ENCODE measurements around the gene FIGNL2.
"Not testable (repeated sequence)": the region's sequence is repeated elsewhere in the genome, so short reads cannot be mapped to it uniquely, and the experiment has no call there.

FIGNL2 gene

DNA sequence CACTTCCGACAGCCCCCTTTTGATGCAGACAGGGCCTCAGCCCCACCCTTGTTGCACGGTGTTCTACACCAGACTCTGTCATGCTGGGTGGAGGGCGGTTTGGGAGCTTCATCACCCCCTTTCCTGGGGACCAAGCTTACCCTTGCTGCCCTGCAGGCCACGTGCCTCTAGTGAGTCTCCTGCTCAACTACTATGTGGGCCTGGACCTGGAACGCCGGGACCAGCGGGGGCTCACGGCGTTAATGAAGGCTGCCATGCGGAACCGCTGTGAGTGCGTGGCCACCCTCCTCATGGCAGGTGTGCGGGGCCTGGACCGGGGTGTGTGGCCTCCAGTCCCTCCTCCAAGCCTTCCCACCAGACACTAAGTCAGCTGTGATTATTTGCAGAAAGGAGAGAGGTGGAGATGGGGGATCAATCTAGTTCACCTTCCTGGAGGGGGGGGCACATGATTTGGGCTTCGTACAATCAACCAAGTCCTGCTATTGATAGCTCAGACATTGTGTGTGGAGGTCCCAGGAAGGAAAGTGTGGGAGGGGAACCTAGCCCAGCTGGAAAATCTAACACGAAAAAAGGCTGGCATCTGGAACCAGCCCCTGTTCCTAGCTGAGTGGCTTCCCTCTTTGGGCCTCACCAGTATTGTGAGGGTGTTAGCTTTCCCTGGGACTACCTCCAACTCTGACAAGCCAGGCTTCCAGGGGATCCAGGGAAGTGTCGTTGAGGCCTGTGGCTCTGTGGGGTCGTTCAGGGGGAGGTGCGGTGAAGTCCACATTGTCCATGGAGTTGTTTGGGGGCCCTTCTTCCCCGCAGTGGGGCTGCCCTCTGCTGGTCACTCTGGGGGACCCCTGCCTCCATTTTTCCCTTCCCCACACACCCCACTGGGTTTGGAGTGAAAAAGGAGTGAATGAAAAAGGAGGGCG lies 41.0 kb upstream of the FIGNL2 start:
- H3K9me3 ChIP-seq = peaks cover 10% of the 10 kb centered on the region
- TF ChIP-seq Cebpa-rat (IDR thresholded peaks at IDR 0.05) = no peak
- 0 out of 2 replicates have a peak overlapping the region, but pooled peaks have one; percentile 20 for H3K27ac ChIP-seq
- H3K9ac ChIP-seq = no peak overlapping the region
- no peaks in the 10 kb centered on the region for H3K27me3 ChIP-seq
- H4K20me1 ChIP-seq = no peaks in the 10 kb centered on the region
- H3K4me2 ChIP-seq = peak overlapping the region; percentile 15; the same call in 1 of the 2 replicates
- H3K36me3 ChIP-seq = no peaks in the 10 kb centered on the region
- H3K4me1 ChIP-seq = peaks cover 44% of the 10 kb centered on the region
- no peak overlapping the region for H3K4me3 ChIP-seq

DNA sequence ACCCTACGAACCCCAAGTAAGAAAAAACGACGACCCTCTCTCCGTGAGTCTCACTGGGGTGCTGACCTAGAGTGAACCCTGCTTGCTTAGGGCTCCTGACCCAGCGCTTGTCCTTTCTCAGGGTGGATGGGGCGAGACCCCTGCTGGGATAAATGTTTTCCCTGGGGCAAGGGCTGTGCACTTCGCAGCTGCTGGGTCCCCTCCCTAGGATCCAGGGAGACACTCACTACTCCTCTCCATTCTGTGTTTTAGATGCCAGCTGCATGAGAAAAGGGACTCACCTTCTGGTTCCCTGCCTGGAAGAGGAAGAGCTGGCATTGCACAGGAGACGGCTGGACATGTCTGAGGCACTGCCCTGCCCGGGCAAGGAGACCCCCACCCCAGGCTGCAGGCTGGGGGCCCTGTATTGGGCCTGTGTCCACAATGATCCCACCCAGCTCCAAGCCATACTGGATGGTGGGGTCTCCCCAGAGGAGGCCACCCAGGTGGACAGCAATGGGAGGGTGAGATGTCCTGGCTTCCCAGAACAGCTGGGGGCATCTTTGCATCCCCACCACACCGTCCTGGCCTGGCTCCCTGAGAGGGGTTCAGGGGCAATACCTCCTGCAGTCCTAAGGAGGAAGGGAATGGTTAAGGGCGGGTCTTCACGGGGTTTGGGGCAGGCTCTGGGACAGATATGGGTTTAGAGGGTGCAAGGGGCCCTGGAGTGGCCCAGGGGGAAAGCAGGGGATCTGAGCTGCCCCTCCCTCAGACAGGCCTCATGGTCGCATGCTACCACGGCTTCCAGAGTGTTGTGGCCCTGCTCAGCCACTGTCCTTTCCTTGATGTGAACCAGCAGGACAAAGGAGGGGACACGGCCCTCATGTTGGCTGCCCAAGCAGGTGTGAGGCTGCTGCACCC lies 40.0 kb upstream of the FIGNL2 start:
- Histone ChIP-seq H3K36me3 (no peaks in the 10 kb centered on the region), H3K27me3 (no peaks in the 10 kb centered on the region), H3K4me2 (peak overlapping the region; percentile 15; the same call in 1 of the 2 replicates), H3K9me3 (peaks cover 10% of the 10 kb centered on the region), H4K20me1 (no peaks in the 10 kb centered on the region), H3K4me1 (peaks cover 44% of the 10 kb centered on the region), H3K27ac (0 out of 2 replicates have a peak overlapping the region, but pooled peaks have one; percentile 20), H3K4me3 (no peak overlapping the region), H3K9ac (no peak overlapping the region)
- no peak for TF ChIP-seq Cebpa-rat (IDR thresholded peaks at IDR 0.05)

DNA sequence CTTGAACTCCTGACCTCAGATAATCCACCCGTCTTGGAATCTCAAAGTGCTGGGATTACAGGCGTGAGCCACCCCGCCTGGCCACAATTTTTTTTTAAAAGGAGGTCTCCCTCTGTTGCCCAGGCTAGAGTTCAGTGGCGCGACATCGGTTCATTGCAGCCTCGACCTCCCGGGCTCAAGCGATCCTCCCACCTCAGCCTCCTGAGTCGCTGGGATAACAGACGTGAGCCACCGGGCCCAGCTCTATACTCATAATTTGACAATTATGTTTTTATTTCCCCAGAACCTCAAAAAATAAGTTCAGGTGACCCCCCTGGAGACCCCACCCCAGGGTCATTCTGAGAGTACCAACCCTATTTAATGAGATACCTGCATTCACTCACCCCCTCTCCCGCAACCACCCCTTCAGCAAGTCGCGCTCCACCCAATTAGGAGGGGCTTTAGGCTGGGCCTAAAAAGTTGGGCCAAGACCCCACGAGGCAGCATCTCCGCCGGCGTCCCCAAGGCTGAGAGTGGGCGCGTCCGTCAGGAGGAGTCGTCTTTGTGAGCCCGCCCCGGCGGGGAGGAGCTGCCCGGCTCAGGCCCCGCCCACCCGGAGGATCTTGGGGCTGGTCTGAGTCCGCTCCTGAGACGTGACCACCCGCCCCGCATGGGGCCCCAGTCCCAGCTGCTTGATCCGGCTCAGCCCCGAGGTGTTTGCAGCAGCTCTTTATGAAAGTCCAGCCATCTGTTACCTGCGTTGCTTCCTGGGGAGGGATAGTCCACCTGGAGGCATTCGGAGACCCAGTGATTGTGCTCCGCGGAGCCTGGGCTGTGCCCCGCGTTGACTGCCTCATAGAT lies 39.2 kb upstream of the FIGNL2 start, which contains the start of gene ANKRD33:
Gene ANKRD33, plus strand, starts transcription at position 628 of the 840 bp plus-strand sequence. Its CDS starts 84 bp downstream, at position 712.
- H3K9me3 ChIP-seq = peaks cover 10% of the 10 kb centered on the region
- H3K4me1 ChIP-seq = peaks cover 44% of the 10 kb centered on the region
- H4K20me1 ChIP-seq = no peaks in the 10 kb centered on the region
- H3K36me3 ChIP-seq = no peaks in the 10 kb centered on the region
- H3K27ac ChIP-seq = no peak within 1 kb of the TSS
- no peak for TF ChIP-seq Cebpa-rat (IDR thresholded peaks at IDR 0.05)
- H3K4me2 ChIP-seq = peak within 1 kb of the TSS; percentile 70; the same call in 1 of the 2 replicates
- H3K4me3 ChIP-seq = no peak within 1 kb of the TSS
- no peaks in the 10 kb centered on the region for H3K27me3 ChIP-seq
- H3K9ac ChIP-seq = no peak within 1 kb of the TSS

GRCh38 chr12:51886021-51886710 lies 37.6 kb upstream of the FIGNL2 start:
- Histone ChIP-seq H3K27ac (peak overlapping the region; percentile 68), H3K4me1 (peaks cover 44% of the 10 kb centered on the region), H4K20me1 (no peaks in the 10 kb centered on the region), H3K9me3 (peaks cover 15% of the 10 kb centered on the region), H3K27me3 (no peaks in the 10 kb centered on the region), H3K36me3 (no peaks in the 10 kb centered on the region), H3K9ac (peak overlapping the region; percentile 18; the same call in 1 of the 2 replicates), H3K4me3 (peak overlapping the region; percentile 36; the same call in 1 of the 2 replicates), H3K4me2 (peak overlapping the region; percentile 70)
- peak; percentile 89 for TF ChIP-seq Cebpa-rat (IDR thresholded peaks at IDR 0.05)

GRCh38 chr12:51885294-51886020 lies 36.9 kb upstream of the FIGNL2 start:
- H4K20me1 ChIP-seq, H3K27me3 ChIP-seq, H3K36me3 ChIP-seq: not testable (repeated sequence)
- H3K9ac ChIP-seq = 0 out of 2 replicates have a peak overlapping the region, but pooled peaks have one; percentile 18
- H3K4me3 ChIP-seq = peak overlapping the region; percentile 36; the same call in 1 of the 2 replicates
- peaks cover 15% of the 10 kb centered on the region for H3K9me3 ChIP-seq
- H3K27ac ChIP-seq = peak overlapping the region; percentile 68
- peaks cover 44% of the 10 kb centered on the region for H3K4me1 ChIP-seq
- peak overlapping the region; percentile 70 for H3K4me2 ChIP-seq

GRCh38 chr12:51884676-51885229 lies 36.2 kb upstream of the FIGNL2 start:
- no peak for TF ChIP-seq Cebpa-rat (IDR thresholded peaks at IDR 0.05)
- peaks cover 42% of the 10 kb centered on the region for H3K4me1 ChIP-seq
- H3K9me3 ChIP-seq = peaks cover 15% of the 10 kb centered on the region
- H4K20me1 ChIP-seq = no peaks in the 10 kb centered on the region
- no peak overlapping the region for H3K4me2 ChIP-seq
- H3K27ac ChIP-seq = no peak overlapping the region
- H3K27me3 ChIP-seq = no peaks in the 10 kb centered on the region
- no peaks in the 10 kb centered on the region for H3K36me3 ChIP-seq
- no peak overlapping the region for H3K9ac ChIP-seq
- no peak overlapping the region for H3K4me3 ChIP-seq

- Histone ChIP-seq H3K27ac (no peak overlapping the region), H4K20me1 (no peaks in the 10 kb centered on the region), H3K27me3 (no peaks in the 10 kb centered on the region), H3K4me2 (no peak overlapping the region), H3K4me3 (no peak overlapping the region), H3K9me3 (peaks cover 15% of the 10 kb centered on the region), H3K36me3 (no peaks in the 10 kb centered on the region), H3K9ac (no peak overlapping the region), H3K4me1 (peaks cover 36% of the 10 kb centered on the region)
- no peak for TF ChIP-seq Cebpa-rat (IDR thresholded peaks at IDR 0.05)
Observed at GRCh38 chr12:51883998-51884675, 35.6 kb upstream of the FIGNL2 start.
